ENCODE results near the gene NMRK1.

- TF ChIP-seq POLR2A (IDR thresholded peaks at IDR 0.05) (no peak), POLR2AphosphoS5 (IDR thresholded peaks at IDR 0.05) (no peak), CTCF (IDR thresholded peaks at IDR 0.05) (no peak), EP300 (IDR thresholded peaks at IDR 0.05) (no peak)
Observed at GRCh38 chr9:75081632-75082031, 6.3 kb downstream of the NMRK1 start.

Data from stomach (tissue), 4 donors.